Measurements from ENCODE around the gene CDA. TPM values are rescaled to one million over a fixed set of nuclear protein-coding genes. Genes with fewer than 3 reads are reported as not detected.

CDA gene
- not detected in 2 replicates for total RNA-seq
- long read RNA-seq, result 0 reads

DNA sequence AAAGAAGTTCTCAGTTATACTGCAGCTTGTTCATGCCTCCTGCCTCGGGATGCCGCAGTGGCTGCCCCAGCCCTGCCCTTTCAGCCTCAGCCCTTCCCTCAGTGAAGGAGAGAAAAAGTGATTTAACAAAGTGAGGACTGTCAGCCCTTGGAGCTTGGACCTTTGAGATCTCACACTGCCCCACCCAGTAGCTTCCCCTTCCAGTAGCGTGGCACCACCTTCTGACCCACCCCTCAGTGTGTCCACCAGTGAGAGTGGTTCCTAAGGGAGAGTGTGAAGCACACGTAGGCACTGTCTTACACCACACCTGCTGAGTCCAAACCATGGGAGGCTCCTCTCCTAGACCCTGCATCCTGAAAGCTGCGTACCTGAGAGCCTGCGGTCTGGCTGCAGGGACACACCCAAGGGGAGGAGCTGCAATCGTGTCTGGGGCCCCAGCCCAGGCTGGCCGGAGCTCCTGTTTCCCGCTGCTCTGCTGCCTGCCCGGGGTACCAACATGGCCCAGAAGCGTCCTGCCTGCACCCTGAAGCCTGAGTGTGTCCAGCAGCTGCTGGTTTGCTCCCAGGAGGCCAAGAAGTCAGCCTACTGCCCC is at the start of gene CDA:
TSS of gene CDA (plus strand) at position 464 of the 592 bp plus-strand sequence. CDS start at position 497, 33 bp downstream.
- Mint-ChIP-seq H3K27ac (no peak within 1 kb of the TSS), H3K9me3 (ENCODE audit: low read depth) (no peaks in the 10 kb centered on the region), H3K4me3 (ENCODE audit: low read depth) (no peak within 1 kb of the TSS), H3K4me1 (ENCODE audit: low read depth) (peaks cover 12% of the 10 kb centered on the region), H3K27me3 (peaks cover 42% of the 10 kb centered on the region), H3K36me3 (ENCODE audit: insufficient read depth) (no peaks in the 10 kb centered on the region)
- DNase-seq (ENCODE audit: low spot score, unreplicated experiment), result no peak
- no peak for TF ChIP-seq CTCF (IDR thresholded peaks at IDR 0.05; ENCODE audit: unreplicated experiment)

DNA sequence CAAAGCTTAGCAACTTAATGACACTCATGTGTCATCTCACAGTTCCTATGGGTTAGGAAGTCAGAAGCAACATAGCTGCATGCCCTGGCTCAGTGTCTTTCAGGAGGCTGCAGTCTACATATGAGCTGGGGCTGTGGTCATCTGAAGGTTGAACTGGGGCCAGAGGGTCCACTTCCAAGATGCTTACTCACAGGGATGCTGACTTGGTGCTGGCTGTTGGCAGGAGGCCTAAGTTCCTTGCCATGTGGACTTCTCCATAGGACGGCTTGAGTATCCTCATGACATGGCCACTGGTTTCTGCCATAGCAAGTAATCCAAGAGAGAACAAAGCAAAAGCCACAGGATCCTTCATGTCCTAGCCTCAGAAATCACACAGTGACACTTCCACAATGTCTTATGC is 48.6 kb upstream of the CDA start:
- Mint-ChIP-seq H3K27ac (no peak overlapping the region), H3K9me3 (ENCODE audit: low read depth) (no peaks in the 10 kb centered on the region), H3K27me3 (peaks cover 72% of the 10 kb centered on the region)

DNA sequence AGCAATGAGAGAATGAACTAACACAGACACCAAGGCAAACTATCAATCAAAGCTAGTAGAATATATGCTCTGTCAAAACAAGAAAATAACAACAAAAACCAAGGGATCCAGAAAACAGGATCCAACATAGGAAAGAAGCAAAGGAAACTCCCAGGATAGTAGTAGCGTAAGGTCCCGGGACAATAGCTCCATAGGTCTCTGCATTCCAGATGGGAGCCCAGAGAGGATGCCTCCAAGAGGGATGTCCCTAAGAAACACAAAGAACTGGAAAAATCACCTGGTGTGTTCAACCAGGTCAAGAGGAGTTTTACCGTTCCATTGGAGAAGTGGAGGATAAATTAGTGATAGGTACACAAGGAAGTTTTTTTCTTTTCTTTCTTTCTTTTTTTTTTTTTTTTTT is 42.3 kb upstream of the CDA start:
- no peaks in the 10 kb centered on the region for H3K4me1 Mint-ChIP-seq (ENCODE audit: low read depth)
- no peak for DNase-seq (ENCODE audit: low spot score, unreplicated experiment)
- H3K27ac Mint-ChIP-seq, result no peak overlapping the region
- H3K36me3 Mint-ChIP-seq (ENCODE audit: insufficient read depth), result no peaks in the 10 kb centered on the region
- no peaks in the 10 kb centered on the region for H3K9me3 Mint-ChIP-seq (ENCODE audit: low read depth)
- no peak overlapping the region for H3K4me3 Mint-ChIP-seq (ENCODE audit: low read depth)
- TF ChIP-seq CTCF (IDR thresholded peaks at IDR 0.05; ENCODE audit: unreplicated experiment), result no peak
- H3K27me3 Mint-ChIP-seq, result peaks cover 69% of the 10 kb centered on the region

More for the DNA sequence above, 48.6 kb upstream of the CDA start:
- H3K36me3 Mint-ChIP-seq (ENCODE audit: insufficient read depth), result no peaks in the 10 kb centered on the region
- H3K4me3 Mint-ChIP-seq (ENCODE audit: low read depth), result no peak overlapping the region
- peaks cover 4% of the 10 kb centered on the region for H3K4me1 Mint-ChIP-seq (ENCODE audit: low read depth)
- no peak for TF ChIP-seq CTCF (IDR thresholded peaks at IDR 0.05; ENCODE audit: unreplicated experiment)
- no peak for DNase-seq (ENCODE audit: low spot score, unreplicated experiment)

DNA sequence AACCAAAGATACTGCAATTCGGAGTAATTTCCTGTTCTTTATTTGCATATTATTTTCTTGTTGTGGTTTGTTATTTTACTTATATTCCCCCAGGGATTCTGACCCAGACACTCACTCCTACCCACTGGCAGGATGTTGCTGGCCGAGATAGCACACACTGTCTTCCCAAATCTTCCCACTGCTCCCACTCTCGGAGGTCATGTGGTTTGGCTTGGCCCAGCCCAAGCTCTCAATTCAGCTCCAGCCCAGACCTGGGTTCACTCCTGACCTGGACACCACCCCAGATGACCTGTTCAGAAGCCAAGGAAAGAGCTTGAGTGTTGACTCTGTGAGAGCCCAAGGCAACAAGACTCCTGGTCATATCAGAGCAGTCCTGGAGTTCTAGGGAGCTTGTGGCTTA is 37.7 kb upstream of the CDA start:
- H3K4me3 Mint-ChIP-seq (ENCODE audit: low read depth), result no peak overlapping the region
- H3K27me3 Mint-ChIP-seq, result peaks cover 39% of the 10 kb centered on the region
- peaks cover 7% of the 10 kb centered on the region for H3K4me1 Mint-ChIP-seq (ENCODE audit: low read depth)
- H3K27ac Mint-ChIP-seq, result no peak overlapping the region
- TF ChIP-seq CTCF (IDR thresholded peaks at IDR 0.05; ENCODE audit: unreplicated experiment), result no peak
- no peaks in the 10 kb centered on the region for H3K36me3 Mint-ChIP-seq (ENCODE audit: insufficient read depth)
- no peak for DNase-seq (ENCODE audit: low spot score, unreplicated experiment)
- H3K9me3 Mint-ChIP-seq (ENCODE audit: low read depth), result no peaks in the 10 kb centered on the region

DNA sequence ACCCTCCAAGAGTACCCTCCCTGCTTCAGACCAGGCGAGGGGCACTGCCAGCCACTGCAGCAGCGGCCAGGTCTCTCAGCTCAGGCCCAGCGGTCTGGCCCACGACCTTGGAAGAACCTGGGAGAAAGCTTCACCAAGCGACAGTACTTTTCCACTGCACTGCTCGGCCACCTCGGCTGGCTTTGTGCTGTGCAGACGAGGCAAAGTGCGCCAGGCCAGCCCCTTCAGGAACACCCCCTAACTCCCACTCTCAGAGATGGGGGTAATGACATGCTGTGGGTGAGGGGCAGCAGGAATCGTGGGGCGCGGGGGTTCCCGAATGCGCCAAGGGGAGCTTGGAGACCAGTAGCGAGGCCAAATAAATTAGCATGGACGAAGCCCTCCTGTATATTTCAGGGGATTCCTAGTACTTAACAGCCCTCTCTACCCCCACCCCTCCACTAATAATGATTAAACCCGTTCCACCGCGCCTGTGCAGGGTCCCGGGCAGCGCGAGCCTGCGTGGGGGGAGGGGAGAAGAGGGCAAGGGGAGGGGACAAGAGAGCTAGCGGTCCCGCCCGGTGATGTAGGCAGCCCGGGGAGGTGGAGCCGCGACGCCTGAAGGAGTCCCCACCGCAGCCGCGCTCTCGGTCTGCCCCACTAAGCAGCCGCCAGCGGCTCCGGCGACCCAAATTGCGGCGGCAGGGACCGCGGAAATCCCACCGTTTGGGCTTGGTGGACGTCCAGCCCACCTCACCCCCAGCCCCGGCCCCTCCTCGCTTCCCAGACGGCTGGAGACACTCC is 36.8 kb upstream of the CDA start, which contains the start of gene FAM43B:
TSS of gene FAM43B (plus strand) at position 629 of the 783 bp plus-strand sequence. CDS start 401 bp downstream, outside the sequence.
- H3K27me3 Mint-ChIP-seq, result peaks cover 32% of the 10 kb centered on the region
- H3K9me3 Mint-ChIP-seq (ENCODE audit: low read depth), result no peaks in the 10 kb centered on the region
- peaks cover 7% of the 10 kb centered on the region for H3K4me1 Mint-ChIP-seq (ENCODE audit: low read depth)
- peak within 1 kb of the TSS; percentile 72 for H3K4me3 Mint-ChIP-seq (ENCODE audit: low read depth)
- peak; percentile 49 for DNase-seq (ENCODE audit: low spot score, unreplicated experiment)
- no peak for TF ChIP-seq CTCF (IDR thresholded peaks at IDR 0.05; ENCODE audit: unreplicated experiment)
- no peaks in the 10 kb centered on the region for H3K36me3 Mint-ChIP-seq (ENCODE audit: insufficient read depth)
- H3K27ac Mint-ChIP-seq, result no peak within 1 kb of the TSS

All from progenitor cell of endocrine pancreas (in vitro differentiated cells).